Stimulated activated naive CD4-positive, alpha-beta T cell treated with Interleukin-2 at 50 U/mL for 16 hours (primary cell): ENCODE data around the gene MUC5AC.
"Not testable (repeated sequence)": the region's sequence is repeated elsewhere in the genome, so short reads cannot be mapped to it uniquely, and the experiment has no call there.

Source experiments
- DNase-seq: peaks from one replicate; lab custom pipeline; 2025; lab: John Stamatoyannopoulos, UW

The MUC5AC gene

GRCh38 chr11:1237128-1237580 is 79.4 kb downstream of the MUC5AC start:
- no peak for DNase-seq

- DNase-seq = no peak
Measured at GRCh38 chr11:1237851-1238250, 80.1 kb downstream of the MUC5AC start.

DNA sequence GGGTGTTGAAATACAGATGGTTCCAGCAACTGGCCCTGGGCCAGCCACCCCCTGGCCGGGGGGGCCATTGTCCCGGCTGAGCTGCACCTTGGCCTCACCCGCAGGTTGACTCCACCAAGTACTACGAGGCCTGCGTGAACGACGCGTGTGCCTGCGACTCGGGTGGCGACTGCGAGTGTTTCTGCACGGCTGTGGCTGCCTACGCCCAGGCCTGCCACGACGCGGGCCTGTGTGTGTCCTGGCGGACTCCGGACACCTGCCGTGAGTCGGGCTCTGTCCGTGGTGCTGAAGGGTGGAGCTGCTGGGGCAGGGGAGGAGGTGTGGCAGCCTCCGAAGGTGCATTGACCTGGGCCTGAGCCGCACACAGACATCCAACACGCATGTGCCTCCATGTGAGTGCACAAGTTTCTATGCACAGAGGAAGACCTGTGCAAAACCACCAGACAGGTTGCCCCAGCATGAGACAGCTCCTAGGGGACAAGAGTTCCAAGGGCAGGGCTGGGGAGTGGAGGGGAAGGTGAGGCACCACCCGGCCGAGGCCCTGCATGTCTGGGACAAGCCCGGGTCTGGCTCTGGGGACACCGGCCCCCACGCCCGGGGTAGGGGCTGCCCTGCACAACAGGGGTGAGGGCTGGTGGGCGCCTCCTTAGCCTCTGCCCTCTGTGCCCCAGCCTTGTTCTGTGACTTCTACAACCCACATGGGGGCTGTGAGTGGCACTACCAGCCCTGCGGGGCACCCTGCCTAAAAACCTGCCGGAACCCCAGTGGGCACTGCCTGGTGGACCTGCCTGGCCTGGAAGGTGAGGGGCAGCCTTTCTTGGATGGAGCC is 81.2 kb downstream of the MUC5AC start:
- no peak for DNase-seq

GRCh38 chr11:1239596-1240205 is 81.9 kb downstream of the MUC5AC start:
- no peak for DNase-seq

- DNase-seq = no peak
Measured at GRCh38 chr11:1240771-1241170, 83.0 kb downstream of the MUC5AC start.

DNA sequence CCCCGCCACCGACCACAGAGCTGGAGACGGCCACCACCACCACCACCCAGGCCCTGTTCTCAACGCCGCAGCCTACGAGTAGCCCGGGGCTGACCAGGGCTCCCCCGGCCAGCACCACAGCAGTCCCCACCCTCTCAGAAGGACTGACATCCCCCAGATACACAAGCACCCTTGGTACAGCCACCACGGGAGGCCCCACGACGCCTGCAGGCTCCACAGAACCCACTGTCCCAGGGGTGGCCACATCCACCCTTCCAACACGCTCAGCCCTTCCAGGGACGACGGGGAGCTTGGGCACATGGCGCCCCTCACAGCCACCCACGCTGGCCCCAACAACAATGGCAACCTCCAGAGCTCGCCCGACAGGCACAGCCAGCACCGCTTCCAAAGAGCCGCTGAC is 84.0 kb downstream of the MUC5AC start:
- no peak for DNase-seq

- no peak for DNase-seq
Measured at GRCh38 chr11:1242289-1242688, 84.5 kb downstream of the MUC5AC start.

GRCh38 chr11:1242751-1243150 is 85.0 kb downstream of the MUC5AC start:
- not testable (repeated sequence) for DNase-seq

DNA sequence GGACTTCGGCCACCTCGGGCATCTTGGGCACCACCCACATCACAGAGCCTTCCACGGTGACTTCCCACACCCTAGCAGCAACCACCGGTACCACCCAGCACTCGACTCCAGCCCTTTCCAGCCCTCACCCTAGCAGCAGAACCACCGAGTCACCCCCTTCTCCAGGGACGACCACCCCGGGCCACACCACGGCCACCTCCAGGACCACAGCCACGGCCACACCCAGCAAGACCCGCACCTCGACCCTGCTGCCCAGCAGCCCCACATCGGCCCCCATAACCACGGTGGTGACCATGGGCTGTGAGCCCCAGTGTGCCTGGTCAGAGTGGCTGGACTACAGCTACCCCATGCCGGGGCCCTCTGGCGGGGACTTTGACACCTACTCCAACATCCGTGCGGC is 85.8 kb downstream of the MUC5AC start:
- not testable (repeated sequence) for DNase-seq

DNA sequence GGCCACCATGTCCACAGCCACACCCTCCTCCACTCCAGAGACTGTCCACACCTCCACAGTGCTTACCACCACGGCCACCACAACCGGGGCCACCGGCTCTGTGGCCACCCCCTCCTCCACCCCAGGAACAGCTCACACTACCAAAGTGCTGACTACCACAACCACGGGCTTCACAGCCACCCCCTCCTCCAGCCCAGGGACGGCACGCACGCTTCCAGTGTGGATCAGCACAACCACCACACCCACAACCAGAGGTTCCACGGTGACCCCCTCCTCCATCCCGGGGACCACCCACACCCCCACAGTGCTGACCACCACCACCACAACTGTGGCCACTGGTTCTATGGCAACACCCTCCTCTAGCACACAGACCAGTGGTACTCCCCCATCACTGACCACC is 86.8 kb downstream of the MUC5AC start:
- not testable (repeated sequence) for DNase-seq

- DNase-seq = not testable (repeated sequence)
Measured at GRCh38 chr11:1245717-1246116, 88.0 kb downstream of the MUC5AC start.

GRCh38 chr11:1246301-1246700 is 88.5 kb downstream of the MUC5AC start:
- not testable (repeated sequence) for DNase-seq

DNA sequence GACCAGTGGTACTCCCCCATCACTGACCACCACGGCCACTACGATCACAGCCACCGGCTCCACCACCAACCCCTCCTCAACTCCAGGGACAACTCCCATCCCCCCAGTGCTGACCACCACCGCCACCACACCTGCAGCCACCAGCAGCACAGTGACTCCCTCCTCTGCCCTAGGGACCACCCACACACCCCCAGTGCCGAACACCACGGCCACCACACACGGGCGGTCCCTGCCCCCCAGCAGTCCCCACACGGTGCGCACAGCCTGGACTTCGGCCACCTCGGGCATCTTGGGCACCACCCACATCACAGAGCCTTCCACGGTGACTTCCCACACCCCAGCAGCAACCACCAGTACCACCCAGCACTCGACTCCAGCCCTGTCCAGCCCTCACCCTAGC is 89.3 kb downstream of the MUC5AC start:
- DNase-seq = not testable (repeated sequence)

- not testable (repeated sequence) for DNase-seq
Measured at GRCh38 chr11:1248951-1249350, 91.2 kb downstream of the MUC5AC start.

GRCh38 chr11:1250411-1250810 is 92.7 kb downstream of the MUC5AC start:
- not testable (repeated sequence) for DNase-seq
